HepG2 (cell line): ENCODE data around the gene PSMB1. TPM values are rescaled to one million over a fixed set of nuclear protein-coding genes. Genes with fewer than 3 reads are reported as not detected.
A peak's percentile ranks its signal among the peaks of the same experiment; 100 is the strongest.
"Not testable (repeated sequence)": the region's sequence is repeated elsewhere in the genome, so short reads cannot be mapped to it uniquely, and the experiment has no call there.

Source experiments
- ATAC-seq: fragments of 200-7000 bp; cut with Tn5 transposase; 3 replicates; pipeline ENCODE4 v1.9.1; 2020; ENCODE audit warnings: mild to moderate bottlenecking, moderate library complexity
- BruUV-seq: library from RNA; stranded (reverse); fragments of 400-500 nt; replicated peaks from 2 replicates; lab custom pipeline; 2021; lab: Mats Ljungman, UMichigan
- CTCF ChIA-PET: fragments of 300-600 bp; formaldehyde crosslinking; extraction: SDS; loops from one replicate; lab custom pipeline; 2021; ENCODE audit warnings: low total read pairs, inconsistent platforms, low intra/inter-chr PET ratio; lab: Yijun Ruan, JAX
- POLR2A ChIA-PET: fragments of 350-600 bp; sonication (Branson Sonifier 250); formaldehyde crosslinking; loops from one replicate; lab custom pipeline; 2020; ENCODE audit warnings: antibody characterized with exemption, inconsistent platforms; lab: Yijun Ruan, JAX
- DNase-seq: peaks from one replicate; pipeline ENCODE4 v3.0.0-alpha.2; 2015; ENCODE audit warnings: low spot score
- FAIRE-seq: peaks from 3 replicates; lab custom pipeline; 2011; peaks lifted over from hg19 to GRCh38; lab: Jason Lieb, UNC
- H2AFZ ChIP-seq: one replicate; pipeline ENCODE4 v1.6.1; 2011; ENCODE audit warnings: low read length, inconsistent platforms
- H3K27ac ChIP-seq: fragments of 300-600 bp; 3 replicates; pipeline ENCODE4 v1.8.0; 2011; ENCODE audit warnings: mixed run types, mild to moderate bottlenecking, mixed read lengths, low read length, inconsistent platforms; ENCODE audit not compliant: insufficient read depth; ENCODE audit errors: extremely low read length
- H3K27me3 ChIP-seq, 2 experiments: fragments of 200-600 bp in 1 of 2; 2 replicates in 1 of 2; 3 replicates in 1 of 2; pipeline versions ENCODE4 v1.6.0 to v1.8.0; 2011; ENCODE audit warnings: low read length in 2 of 2, mild to moderate bottlenecking in 2 of 2, moderate library complexity in 2 of 2, inconsistent platforms in 1 of 2; ENCODE audit not compliant: insufficient read depth in 2 of 2, control insufficient read depth in 1 of 2
- H3K36me3 ChIP-seq, 2 experiments: fragments of 200-600 bp in 1 of 2; replicated peaks in 1 of 2; 2 replicates in 1 of 2; 3 replicates in 1 of 2; pipeline versions ENCODE4 v1.5.1 to v1.8.0; 2011; ENCODE audit warnings: low read length in 2 of 2, inconsistent platforms in 1 of 2; ENCODE audit not compliant: insufficient read depth in 2 of 2, control insufficient read depth in 1 of 2
- H3K4me1 ChIP-seq: 2 replicates; pipeline ENCODE4 v1.5.1; 2012; ENCODE audit warnings: low read length, inconsistent platforms; ENCODE audit not compliant: insufficient read depth
- H3K4me2 ChIP-seq: 2 replicates; pipeline ENCODE4 v1.6.0; 2011; ENCODE audit warnings: low read depth, low read length, inconsistent platforms
- H3K4me3 ChIP-seq, 3 experiments: fragments of 200-600 bp in 1 of 3; sonication (generic), shearing (Covaris generic) in 1 of 3; replicated peaks in 1 of 3; 2 replicates each; pipeline ENCODE4 v1.5.1; 2011 to 2016; ENCODE audit warnings: low read length in 3 of 3, inconsistent platforms in 2 of 3, low read depth in 2 of 3, mild to moderate bottlenecking in 2 of 3, control low read depth in 1 of 3, mixed read lengths in 1 of 3; ENCODE audit not compliant: insufficient read depth in 1 of 3
- H3K79me2 ChIP-seq: one replicate; pipeline ENCODE4 v1.6.1; 2011; ENCODE audit warnings: low read length, inconsistent platforms; ENCODE audit not compliant: insufficient read depth
- H3K9ac ChIP-seq: 2 replicates; pipeline ENCODE4 v1.6.0; 2011; ENCODE audit warnings: mild to moderate bottlenecking, low read depth, low read length, inconsistent platforms; ENCODE audit not compliant: insufficient read depth
- H3K9me3 ChIP-seq: 2 replicates; pipeline ENCODE4 v1.5.1; 2012; ENCODE audit warnings: mild to moderate bottlenecking, low read length
- H4K20me1 ChIP-seq: 2 replicates; pipeline ENCODE4 v1.6.0; 2011; ENCODE audit warnings: inconsistent platforms, mild to moderate bottlenecking, low read length, moderate library complexity; ENCODE audit not compliant: insufficient read depth
- HOXD1 ChIP-seq: sonication (generic); formaldehyde crosslinking; IDR thresholded peaks from 2 replicates; pipeline ENCODE4 v1.5.0; 2020; ENCODE audit warnings: missing genetic modification reagents
- IRF2 ChIP-seq: IDR thresholded peaks from 2 replicates; pipeline ENCODE4 v1.6.1; 2018; ENCODE audit warnings: missing genetic modification reagents, missing compliant biosample characterization
- KAT8 ChIP-seq: IDR thresholded peaks from 2 replicates; pipeline ENCODE4 v1.6.1; 2016; ENCODE audit warnings: missing genetic modification reagents, missing compliant biosample characterization
- MEIS2 ChIP-seq: sonication (generic); formaldehyde crosslinking; IDR thresholded peaks from 2 replicates; pipeline ENCODE4 v1.9.0; 2021; ENCODE audit warnings: mild to moderate bottlenecking, missing genetic modification reagents
- STAG1 ChIP-seq: sonication (generic); formaldehyde crosslinking; IDR thresholded peaks from 2 replicates; pipeline ENCODE4 v1.4.0; 2020; ENCODE audit warnings: missing genetic modification reagents
- ZNF232 ChIP-seq: sonication (generic); formaldehyde crosslinking; IDR thresholded peaks from 2 replicates; pipeline ENCODE4 v1.4.0; 2020; ENCODE audit warnings: missing genetic modification reagents, borderline replicate concordance
- WGBS: methylation state at CpG from one replicate; pipeline ENCODE4 v1.1.6; 2017; ENCODE audit warnings: low lambda C conversion rate; 5-methylcytosine and 5-hydroxymethylcytosine counted together
- in situ Hi-C: cut with HindIII; loops from 2 replicates; pipeline ENCODE4 v1.10.0; 2017; ENCODE audit warnings: low pct_unique_long_range_greater_than_20kb; ENCODE audit not compliant: extremely low pct_ligation_motif_present
- intact Hi-C: fragments of 100-400 bp; cut with micrococcal nuclease; formaldehyde crosslinking; loops from one replicate; pipeline ENCODE4 v1.10.0; 2022; ENCODE audit not compliant: unreplicated experiment
- polyA plus RNA-seq, 8 experiments: library from polyadenylated mRNA; depleted of rRNA in 3 of 8; stranded (reverse) in 7 of 8; unstranded in 1 of 8; fragments of >200 nt; fragmentation: Illumina TruSeq in 4 of 8; extraction: Trizol in 4 of 8; gene quantifications; 2 replicates each; pipeline versions ENCODE4 v1.2.1 to v1.2.3, GENCODE V29; 2011 to 2016; ENCODE audit warnings: low read depth in 4 of 8, missing spikeins in 1 of 8, mixed read lengths in 1 of 8; ENCODE audit not compliant: insufficient read depth in 1 of 8
- total RNA-seq, 5 experiments: library from RNA; depleted of rRNA; stranded (reverse); fragments of >200 nt; fragmentation: Illumina TruSeq; extraction: Trizol; gene quantifications; 2 replicates each; pipeline ENCODE4 v1.2.3, GENCODE V29; 2016; ENCODE audit warnings: low read depth in 1 of 5
- TF ChIP-seq, protein P1 (sequence below): fragments of 450-650 bp; IDR thresholded peaks from 2 replicates; pipeline ENCODE4 v1.6.1; 2016
- TF ChIP-seq, protein P2 (sequence below): sonication (generic); formaldehyde crosslinking; IDR thresholded peaks from 2 replicates; pipeline ENCODE4 v1.4.0; 2020; ENCODE audit warnings: missing genetic modification reagents, borderline replicate concordance
- TF ChIP-seq, protein P3 (sequence below): sonication (generic); formaldehyde crosslinking; IDR thresholded peaks from 2 replicates; pipeline ENCODE4 v1.5.0; 2020; ENCODE audit warnings: missing genetic modification reagents
- TF ChIP-seq, protein P4 (sequence below): IDR thresholded peaks from 2 replicates; pipeline ENCODE4 v1.6.1; 2018; ENCODE audit warnings: missing genetic modification reagents

PSMB1 gene
- total and polyA plus RNA-seq, 2 of the 13 experiments (the other 11 are each of a cell fraction or from before 2014, with no cell fraction given) = 528 to 592 TPM

DNA sequence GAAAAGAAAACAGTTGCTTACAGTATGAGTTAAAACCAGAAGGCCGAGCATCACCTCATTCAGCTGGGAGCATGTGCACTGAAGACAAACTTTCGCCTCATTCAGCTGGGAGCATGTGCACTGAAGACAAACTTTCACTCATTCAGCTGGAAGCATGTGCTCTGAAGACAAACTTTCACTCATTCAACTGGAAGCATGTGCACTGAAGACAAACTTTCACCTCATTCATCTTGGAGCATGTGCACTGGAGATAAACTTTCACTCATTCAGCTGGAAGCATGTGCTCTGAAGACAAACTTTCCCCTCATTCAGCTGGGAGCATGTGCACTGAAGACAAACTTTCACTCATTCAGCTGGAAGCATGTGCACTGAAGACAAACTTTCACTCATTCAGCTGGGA, 45.4 kb downstream of the PSMB1 start:
- H3K4me3 ChIP-seq, H3K27ac ChIP-seq, H3K4me1 ChIP-seq, H4K20me1 ChIP-seq, H3K27me3 ChIP-seq, H2AFZ ChIP-seq, POLR2A ChIA-PET, FAIRE-seq, H3K9me3 ChIP-seq, H3K79me2 ChIP-seq, H3K9ac ChIP-seq, in situ Hi-C loops, DNase-seq, H3K4me2 ChIP-seq, CTCF ChIA-PET, BruUV-seq, ATAC-seq, intact Hi-C loops, H3K36me3 ChIP-seq: not testable (repeated sequence)
- 53% methylated on average over 2 of the region's 2 CpGs for WGBS
- TF ChIP-seq, protein P1, sequence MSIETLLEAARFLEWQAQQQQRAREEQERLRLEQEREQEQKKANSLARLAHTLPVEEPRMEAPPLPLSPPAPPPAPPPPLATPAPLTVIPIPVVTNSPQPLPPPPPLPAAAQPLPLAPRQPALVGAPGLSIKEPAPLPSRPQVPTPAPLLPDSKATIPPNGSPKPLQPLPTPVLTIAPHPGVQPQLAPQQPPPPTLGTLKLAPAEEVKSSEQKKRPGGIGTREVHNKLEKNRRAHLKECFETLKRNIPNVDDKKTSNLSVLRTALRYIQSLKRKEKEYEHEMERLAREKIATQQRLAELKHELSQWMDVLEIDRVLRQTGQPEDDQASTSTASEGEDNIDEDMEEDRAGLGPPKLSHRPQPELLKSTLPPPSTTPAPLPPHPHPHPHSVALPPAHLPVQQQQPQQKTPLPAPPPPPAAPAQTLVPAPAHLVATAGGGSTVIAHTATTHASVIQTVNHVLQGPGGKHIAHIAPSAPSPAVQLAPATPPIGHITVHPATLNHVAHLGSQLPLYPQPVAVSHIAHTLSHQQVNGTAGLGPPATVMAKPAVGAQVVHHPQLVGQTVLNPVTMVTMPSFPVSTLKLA = peak; percentile 84

DNA sequence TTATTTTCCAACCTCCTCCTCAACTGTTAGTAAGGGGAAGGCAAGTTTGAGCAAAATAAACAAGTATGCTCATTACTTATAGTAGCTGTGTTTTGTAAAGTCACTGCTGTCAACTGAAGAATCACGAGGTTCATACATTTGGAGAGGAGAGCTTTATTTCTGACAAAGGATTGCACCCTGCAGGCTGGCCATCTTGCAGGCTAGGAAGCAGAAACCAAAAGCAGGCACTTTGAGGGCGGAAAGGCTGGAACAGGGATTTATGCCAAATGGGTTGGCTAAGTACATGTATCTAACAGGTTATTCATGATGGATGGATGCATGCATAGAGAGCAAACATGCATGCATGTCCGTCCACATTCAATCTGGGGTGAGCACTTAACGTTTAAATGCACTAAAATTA, 46.7 kb downstream of the PSMB1 start:
- no peaks in the 10 kb centered on the region for H3K36me3 ChIP-seq
- TF ChIP-seq, protein P2, sequence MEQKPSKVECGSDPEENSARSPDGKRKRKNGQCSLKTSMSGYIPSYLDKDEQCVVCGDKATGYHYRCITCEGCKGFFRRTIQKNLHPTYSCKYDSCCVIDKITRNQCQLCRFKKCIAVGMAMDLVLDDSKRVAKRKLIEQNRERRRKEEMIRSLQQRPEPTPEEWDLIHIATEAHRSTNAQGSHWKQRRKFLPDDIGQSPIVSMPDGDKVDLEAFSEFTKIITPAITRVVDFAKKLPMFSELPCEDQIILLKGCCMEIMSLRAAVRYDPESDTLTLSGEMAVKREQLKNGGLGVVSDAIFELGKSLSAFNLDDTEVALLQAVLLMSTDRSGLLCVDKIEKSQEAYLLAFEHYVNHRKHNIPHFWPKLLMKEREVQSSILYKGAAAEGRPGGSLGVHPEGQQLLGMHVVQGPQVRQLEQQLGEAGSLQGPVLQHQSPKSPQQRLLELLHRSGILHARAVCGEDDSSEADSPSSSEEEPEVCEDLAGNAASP (CRISPR knock-in tag) = no peak
- TF ChIP-seq MEIS2 (CRISPR knock-in tag) (no peak), IRF2 (CRISPR knock-in tag) (no peak), STAG1 (CRISPR knock-in tag) (no peak), HOXD1 (CRISPR knock-in tag) (no peak), KAT8 (CRISPR knock-in tag) (no peak), ZNF232 (no peak)
- TF ChIP-seq, protein P3, sequence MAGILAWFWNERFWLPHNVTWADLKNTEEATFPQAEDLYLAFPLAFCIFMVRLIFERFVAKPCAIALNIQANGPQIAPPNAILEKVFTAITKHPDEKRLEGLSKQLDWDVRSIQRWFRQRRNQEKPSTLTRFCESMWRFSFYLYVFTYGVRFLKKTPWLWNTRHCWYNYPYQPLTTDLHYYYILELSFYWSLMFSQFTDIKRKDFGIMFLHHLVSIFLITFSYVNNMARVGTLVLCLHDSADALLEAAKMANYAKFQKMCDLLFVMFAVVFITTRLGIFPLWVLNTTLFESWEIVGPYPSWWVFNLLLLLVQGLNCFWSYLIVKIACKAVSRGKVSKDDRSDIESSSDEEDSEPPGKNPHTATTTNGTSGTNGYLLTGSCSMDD (CRISPR knock-in tag) = no peak
- TF ChIP-seq, protein P4, sequence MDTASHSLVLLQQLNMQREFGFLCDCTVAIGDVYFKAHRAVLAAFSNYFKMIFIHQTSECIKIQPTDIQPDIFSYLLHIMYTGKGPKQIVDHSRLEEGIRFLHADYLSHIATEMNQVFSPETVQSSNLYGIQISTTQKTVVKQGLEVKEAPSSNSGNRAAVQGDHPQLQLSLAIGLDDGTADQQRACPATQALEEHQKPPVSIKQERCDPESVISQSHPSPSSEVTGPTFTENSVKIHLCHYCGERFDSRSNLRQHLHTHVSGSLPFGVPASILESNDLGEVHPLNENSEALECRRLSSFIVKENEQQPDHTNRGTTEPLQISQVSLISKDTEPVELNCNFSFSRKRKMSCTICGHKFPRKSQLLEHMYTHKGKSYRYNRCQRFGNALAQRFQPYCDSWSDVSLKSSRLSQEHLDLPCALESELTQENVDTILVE (CRISPR knock-in tag) = no peak
- TF ChIP-seq, all 625 proteins: peak for 0
- intact Hi-C loops = no loop called here
- no peak for DNase-seq
- H3K27me3 ChIP-seq = no peaks in the 10 kb centered on the region
- ChIA-PET CTCF (no interaction called here), POLR2A (no interaction called here)
- H4K20me1 ChIP-seq = no peaks in the 10 kb centered on the region
- BruUV-seq = no TSS peak
- in situ Hi-C loops = no loop called here
- no peak overlapping the region for H3K4me2 ChIP-seq
- H3K79me2 ChIP-seq = no peaks in the 10 kb centered on the region
- WGBS = 24% methylated on average over 4 of the region's 4 CpGs
- H3K9ac ChIP-seq = no peak overlapping the region
- no peaks in the 10 kb centered on the region for H3K9me3 ChIP-seq
- no peaks in the 10 kb centered on the region for H3K4me1 ChIP-seq
- no peak overlapping the region for H2AFZ ChIP-seq
- ATAC-seq = no peak
- H3K27ac ChIP-seq = no peak overlapping the region
- no peak for FAIRE-seq
- H3K4me3 ChIP-seq = no peak overlapping the region
